ENCODE results near the gene COL5A1.

COL5A1 gene

DNA sequence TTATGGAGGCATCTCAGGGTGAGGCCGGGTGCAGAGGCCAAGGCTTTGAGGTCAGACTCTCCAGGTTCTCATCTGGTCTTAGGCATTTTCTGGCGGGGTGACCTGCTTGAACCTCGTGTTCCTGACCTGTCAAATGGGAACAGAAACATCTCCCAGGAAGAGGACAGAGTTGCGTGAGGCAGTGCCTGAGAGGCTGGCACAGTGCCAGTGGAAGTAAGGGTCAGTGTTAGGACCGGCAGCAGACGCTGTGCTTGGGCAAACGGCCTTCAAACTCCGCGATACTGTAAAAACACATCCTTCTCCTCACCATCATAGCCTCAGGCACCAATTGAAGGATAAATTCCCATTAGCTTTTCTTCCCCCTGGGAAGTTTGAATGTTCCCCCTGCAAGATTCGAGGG, 183.4 kb downstream of the COL5A1 start:
- no peak for DNase-seq

DNA sequence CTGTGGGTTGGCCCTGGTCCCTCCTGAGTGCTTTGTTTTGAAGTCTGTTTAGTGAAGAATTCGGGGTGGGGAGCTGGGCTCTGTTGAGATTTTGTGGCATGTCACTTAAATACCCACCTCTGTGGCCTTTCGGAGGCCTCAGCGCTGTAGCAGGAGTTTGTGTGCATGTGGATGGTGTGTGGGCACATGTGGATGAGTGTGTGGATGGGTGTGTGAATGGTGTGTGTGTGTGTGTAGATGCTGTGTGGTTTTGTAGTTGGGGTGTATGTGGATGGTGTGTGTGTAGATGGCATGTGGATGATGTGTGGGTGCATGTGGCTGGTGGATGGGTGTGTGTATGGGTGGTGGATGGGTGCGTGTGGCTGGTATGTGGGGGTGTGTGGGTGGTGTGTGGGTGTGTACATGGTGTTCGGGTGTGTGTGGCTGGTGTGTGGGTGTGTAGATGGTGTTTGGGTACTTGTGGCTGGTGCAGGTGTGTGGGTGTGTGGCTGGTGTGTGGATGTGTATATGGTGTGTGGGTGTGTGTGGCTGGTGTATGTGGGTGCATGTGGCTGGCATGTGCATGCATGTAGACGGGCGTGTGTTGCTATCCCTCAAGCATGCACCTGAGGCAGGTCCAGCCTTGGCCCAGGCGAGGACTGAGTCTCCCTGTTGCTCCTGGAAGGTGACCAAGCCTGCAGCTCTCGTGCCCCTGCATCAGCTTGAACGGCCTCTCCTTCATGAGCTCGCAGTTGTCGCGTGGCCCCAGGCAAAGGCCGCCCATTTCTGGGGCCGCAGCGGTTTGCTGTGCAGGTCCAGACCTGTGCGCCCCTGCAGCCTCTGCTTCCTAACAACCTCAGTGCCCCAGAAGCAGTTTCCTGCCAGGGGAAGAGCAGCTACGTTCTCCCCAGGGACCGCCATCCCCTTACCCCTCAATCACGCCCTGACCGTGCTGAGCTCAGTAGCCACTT, 185.0 kb downstream of the COL5A1 start:
- no peak for DNase-seq

DNA sequence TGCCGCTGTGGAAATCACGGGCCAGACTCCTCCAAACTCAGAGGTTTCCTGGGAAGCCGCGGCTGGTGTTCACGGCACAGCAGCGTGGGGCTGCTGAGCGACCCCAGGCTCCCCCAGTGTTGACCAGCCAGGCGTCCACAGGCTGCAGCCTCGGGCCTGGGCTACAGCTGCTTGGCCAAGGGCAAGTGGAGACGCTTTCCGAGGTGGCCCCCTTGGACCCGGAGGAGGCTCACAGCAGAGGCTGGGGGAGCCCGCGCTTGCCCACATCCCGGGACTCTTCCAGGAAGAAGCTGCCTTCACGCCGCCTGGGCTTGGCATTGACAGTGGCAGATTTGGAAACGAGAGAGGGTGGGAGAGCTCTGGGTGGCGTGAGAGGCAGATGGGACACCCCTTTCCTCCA, 186.0 kb downstream of the COL5A1 start:
- no peak for DNase-seq

DNA sequence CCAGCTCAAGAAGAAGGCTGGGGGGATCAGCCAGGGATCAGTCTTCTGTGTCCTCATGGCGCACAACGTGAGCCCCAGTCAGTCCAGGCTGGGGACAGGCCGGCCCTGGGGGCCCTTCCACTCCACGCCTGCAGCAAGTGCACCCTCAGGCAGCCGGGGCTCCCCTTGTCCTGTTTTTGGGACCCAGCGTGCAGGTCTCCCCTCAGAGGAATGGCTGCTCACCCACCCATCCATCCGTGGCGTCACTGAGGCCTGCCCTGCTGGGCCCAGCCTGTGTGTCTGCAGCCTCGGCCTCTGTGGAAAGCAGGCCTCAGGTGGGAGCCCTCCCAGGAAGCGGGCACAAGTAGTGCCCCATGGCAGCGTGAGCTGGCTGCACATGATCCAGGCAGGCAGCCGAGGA, 186.4 kb downstream of the COL5A1 start:
- DNase-seq: no peak

DNA sequence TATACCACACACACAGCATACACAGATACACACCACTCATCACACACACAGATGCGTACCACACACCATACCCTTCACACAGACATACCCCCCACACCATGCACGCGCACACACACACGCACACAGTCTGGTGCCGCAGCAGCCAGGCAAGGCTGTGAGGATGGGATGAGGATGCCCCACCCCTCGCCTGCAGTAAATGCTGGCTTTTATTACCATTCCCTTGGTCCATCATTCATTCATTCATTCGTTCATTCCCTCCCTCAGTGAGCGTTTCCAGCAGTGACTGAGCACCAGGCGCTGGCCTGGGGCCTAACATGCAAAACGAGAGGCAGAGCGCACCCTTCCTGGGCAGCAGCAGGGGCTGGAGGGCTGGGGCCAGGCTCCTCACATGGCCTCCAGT, 187.3 kb downstream of the COL5A1 start:
- DNase-seq: no peak

DNA sequence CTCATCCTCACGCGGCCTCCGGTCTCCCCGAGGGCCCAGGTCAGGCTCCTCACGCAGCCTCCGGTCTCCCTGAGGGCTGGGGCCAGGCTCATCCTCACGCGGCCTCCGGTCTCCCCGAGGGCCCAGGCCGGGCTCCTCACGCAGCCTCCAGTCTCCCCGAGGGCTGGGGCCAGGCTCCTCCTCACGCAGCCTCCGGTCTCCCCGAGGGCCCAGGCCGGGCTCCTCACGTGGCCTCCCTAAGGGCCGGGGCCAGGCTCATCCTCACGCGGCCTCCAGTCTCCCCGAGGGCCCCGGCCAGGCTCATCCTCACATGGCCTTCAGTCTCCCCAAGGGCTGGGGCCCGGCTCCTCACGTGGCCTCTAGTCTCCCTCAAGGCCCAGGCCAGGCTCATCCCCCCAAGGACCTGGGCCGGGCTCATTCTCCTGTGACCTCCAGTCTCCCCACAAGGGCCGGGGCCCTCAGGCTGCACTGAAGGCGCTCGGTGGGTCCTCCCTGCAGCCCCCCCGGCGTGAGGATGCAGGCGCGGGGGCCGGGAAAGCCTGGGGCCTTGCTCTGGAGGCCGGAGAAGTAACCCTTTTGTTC, 187.8 kb downstream of the COL5A1 start:
- DNase-seq: no peak

DNA sequence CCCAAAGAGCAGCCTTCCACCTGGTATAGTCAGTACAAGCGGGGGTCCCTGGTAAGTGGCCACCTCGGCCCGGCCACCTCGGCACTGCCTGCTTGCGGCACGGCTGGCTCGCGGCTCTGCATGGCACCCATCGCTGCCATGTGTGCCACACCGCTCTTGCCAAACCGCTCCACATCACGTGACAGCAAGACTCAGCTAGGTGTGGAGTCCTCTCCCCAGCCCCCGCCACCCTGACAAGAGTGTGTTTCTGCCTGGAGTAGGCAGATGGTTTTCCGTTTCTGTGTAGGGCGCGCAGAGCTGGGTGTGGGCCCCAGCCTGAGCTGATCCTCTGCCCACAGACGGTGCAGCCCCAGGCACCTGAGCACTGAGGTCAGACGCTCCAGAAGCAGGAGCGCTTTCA, 188.5 kb downstream of the COL5A1 start:
- no peak for DNase-seq

DNA sequence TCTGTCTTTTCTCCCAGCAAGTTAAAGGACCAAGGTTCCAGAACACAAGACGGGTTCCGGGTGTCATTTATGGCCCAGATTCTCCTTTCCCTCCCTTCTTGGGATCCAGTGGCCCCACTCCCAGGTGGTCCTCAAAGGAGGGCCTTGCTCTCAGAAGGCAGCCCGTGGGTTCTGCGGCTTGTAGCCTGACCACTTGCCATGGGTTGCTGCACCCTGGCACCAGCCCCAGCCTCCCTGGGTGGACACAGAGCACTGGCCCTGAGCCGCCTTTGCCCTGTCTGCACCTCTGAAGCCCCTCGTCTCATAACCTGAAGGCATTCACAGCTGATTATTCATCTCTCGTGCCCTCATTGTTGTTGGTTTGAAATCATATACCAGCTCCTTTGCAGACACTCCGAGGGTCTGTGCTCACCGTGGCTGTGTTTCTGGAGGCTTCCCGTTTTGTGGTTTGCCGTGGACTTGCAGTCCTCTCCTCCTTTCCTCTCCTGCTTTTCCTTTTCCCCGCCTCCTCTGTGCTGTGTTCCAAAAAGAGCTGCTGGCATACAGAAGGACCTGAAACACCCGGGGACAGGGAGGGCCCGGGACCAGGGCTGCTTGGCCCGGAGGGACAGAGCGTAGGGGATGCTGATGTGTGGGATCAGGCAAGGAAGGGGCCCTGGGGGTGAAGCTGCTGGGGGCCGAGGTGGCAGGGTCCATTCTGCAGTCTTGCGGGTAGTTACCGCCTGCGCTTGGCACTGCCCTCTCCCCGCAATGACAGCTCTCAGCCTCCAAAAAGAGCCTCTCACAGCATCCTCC, 189.5 kb downstream of the COL5A1 start:
- no peak for DNase-seq

DNA sequence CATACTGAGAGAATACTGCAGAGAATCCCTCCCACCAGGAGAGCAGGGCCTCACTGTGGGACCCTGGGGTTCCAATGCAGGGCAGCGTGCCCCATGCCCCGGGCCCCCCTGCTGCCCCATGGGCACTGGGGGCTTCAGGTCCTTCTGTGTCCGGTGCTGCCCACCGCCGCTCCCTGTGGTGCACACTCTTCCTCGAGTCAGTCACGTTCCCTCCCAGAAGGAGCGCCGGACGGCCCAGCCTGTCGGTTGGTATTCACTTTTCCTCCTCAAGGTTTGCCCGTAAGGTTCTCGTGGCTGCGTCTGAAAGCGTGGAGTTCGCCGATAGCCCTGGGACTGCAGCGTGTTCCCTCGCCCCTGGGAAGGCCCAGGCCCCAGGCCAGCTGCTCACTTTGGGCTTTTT, 190.9 kb downstream of the COL5A1 start:
- DNase-seq: no peak

DNA sequence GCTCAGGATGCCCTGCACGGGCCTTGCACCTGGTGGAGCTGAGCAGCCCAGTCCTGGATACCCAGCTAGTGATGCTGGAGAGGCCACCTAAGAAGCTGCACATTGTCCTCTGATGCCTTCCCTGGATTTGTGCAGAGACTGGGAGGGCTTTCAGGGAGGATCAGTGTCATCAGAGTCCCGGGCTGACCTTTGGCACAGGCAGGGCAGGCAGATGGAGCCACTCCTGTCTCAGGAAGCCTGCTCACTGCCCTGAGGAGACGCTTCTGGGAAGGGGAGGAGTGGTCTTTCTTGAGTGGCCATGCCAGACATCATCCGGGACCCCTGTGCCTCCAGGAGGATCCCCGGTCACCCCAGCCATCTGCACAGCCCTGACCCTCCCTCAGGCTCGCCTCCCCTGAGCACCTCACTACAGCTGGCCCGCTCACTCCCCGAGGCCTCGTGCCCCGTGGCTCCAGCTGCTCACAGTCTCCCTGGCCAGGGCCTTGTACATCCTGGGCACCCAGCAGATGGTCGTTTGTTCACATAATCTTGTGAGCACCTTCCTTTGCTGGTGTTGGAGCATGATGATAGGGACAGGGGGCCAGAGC, 191.8 kb downstream of the COL5A1 start:
- no peak for DNase-seq

DNA sequence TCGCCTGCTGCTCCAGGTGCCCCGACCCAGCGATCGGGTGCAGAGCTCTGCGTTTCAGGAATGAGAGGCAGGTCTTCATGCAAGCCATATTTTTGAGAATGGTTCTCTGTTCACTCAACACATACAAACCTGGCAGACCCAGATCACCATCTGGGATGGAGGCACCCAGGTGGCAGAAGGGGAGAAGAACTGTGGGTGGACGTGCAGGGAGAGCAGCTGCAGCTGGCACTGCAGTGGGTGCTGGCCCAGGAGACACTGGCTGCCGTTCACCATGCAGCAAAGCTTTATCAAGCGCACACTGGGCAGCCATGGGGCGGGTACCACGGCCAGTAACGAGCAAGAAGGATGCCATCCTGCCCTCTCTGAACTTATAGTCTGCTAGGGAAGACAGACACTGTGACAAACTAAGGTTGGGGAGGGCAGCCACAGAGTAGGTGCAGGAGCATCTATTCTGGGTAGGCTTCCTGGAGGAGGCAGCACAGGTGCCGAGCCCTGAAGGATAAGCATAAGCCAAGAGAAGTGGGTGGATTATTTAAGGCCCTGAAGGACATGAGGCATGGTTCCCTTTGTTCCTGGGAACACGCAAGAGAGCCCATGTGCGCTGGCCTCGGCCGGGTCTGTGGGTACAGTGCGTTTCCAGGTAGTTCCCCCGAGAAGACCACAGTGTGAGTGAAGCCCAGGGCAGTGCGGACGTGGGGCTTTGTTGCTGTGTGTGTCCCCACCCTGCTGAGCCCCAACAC, 192.8 kb downstream of the COL5A1 start:
- no peak for DNase-seq

DNA sequence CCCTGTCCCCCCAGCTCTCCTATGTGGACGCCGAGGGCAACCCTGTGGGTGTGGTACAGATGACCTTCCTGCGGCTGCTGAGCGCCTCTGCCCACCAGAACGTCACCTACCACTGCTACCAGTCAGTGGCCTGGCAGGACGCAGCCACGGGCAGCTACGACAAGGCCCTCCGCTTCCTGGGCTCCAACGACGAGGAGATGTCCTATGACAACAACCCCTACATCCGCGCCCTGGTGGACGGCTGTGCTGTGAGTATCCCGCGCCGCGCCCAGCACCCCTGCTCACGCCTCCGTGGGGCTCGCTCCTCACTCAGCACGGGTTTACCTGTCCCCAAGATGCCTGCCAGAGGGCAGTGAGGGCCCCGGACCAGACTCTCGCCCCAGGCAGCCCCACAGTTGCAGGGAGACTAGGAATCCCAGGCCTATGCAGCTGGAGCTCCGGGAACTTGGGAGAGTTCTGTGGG, 193.4 kb downstream of the COL5A1 start:
- no peak for DNase-seq

DNA sequence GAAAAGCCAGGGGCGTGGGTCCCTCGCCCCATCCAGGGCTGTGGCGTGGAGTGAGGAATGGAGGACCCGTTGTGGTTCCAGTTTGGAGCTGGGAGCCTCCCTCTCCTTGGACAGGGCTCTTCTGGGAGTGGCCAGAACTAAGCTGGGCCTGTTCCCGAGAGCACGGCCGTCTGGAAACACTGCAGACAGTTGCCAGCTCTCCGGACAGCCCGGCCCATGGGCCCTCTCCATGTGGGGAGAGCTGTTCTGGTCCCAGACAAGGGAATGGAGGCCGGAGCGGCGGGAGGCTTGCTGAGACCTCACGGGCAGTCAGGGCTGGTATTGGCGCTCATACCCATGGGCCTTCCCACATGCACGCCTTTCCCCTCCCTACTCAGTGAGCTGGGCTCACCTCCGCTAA, 193.8 kb downstream of the COL5A1 start:
- DNase-seq: no peak

DNA sequence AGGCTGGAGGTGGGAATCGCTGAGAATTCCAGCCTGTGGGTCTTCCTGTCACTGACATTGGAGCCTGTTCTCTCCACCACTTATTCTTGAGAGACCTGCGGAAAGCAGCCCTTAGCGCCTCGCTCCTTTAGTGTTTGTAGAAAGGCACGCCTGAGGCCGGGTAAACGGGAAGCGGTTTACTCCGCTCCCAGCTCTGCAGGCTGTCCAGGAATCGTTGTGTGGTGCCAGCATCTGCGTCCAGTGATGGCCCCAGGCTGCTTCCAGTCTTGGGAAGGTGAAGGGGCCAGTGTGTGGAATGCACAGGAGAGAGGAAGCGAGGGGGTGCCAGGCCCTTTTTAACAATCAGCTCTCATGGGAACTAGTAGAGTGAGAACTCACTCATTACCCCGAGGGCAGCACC, 194.4 kb downstream of the COL5A1 start:
- no peak for DNase-seq

DNA sequence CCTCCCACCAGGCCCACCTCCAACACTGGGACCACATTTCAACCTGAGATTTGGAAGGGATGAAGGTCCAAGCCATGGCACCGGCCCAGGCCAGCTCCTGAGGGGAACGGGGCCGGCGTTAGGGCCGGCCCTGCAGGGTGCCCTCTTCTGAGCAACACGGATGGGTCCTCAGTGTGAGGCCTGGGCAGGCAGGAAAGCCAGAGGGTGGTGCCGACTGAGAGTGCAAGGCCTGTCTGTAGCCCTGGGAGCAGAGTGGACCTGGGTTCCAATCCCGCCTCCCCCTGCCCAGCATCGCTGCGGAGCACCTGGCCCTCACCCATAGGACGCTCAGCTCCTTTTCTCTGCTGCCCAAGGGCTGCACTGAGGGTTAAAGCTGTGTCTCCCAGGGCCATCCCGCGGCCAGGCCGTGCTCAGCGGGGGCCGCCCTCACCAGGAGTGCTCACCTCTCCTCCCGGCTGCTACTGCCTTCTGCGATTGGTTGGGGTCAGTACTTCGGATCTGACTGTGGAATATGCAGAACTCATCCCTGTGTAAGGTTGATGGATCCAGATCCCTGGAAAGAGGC, 194.9 kb downstream of the COL5A1 start:
- DNase-seq: no peak

DNA sequence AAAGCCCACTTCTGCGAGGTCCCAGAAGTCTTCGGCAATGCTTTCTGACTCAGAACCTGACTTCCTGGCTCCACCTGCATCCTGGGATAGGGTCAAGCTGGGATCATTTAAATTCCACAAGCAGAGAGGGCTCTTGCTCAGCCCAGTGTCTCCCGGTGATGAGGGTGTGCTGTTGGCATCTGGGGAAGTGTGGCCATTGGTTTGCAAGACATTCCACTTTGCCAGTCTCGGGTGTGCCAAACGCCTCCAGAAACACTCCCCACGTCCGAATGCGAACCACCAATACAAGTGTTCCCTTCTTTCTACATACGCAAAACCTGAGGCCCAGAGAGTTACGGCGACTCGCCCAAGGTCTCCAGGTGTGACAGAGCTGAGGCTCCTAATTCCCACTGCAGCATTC, 195.9 kb downstream of the COL5A1 start:
- no peak for DNase-seq

DNA sequence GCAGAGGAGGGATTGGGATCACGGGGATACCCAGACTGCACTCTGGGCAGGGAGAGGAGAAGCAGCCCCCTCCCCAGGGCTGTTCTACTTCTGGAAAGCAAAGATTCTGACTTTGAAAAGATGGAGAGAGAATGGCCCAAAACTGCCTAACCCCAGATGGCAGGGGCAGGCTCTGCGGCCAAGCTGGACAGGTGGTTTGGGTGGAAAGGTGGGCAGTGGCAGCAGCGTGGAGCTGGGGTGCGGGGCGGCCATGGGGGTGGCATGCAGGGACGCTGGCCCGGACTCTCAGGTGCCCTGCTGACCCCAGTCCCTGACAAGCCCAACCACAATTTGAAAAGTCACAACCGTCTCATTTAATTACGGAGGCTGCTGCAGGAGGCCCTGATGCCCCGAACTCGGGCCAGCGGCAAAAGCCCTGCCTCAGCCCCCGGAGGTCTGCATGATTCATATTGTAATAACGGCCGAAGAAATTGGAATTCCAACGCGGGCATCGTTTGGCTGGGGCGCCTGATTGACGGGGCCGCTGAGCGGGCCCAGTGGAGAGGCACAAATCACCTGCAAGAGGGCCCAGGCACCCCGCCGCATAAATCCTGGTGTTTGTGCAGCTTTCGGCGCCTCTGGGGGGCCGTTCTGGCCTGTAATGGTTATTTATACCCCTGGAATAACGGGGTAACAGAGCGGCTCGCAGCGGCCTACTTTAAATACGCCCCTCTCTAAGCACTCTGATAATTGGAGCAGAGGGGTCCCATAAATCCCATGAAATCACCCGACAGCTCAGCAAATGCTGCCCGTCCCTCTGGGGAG, 197.2 kb downstream of the COL5A1 start:
- no peak for DNase-seq

DNA sequence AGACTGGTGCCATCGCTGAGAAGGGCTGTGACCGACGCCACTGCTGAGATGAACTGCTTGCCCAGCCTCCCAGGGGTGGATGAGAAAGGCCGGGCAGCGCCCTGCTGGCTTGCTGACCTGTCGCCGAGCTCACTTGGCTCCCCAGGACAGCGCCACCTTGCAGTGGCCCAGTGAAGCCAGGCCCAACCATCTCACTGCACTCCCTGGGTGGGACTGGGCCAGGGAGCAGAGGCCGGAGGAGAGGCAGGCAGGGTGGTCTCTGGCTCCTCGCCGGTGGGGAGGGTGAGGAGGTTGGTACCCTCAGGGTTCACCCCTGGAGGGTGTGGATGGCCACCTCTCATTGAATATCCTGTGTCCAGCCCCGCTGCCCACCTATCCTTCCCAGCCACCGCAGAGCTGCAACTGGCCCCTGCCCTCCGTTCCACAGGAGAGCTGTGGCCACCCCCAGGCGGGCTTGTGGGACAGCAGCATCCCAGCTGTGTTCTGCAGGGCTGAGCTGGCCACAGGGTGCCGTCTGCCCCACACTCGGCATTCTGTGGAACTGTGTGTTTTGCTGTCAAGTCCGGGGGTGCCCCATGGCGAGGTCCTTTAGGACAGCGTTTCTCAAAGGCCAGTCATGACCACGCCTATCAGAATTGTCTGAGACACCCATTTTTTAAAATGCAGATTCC, 198.0 kb downstream of the COL5A1 start:
- no peak for DNase-seq

DNA sequence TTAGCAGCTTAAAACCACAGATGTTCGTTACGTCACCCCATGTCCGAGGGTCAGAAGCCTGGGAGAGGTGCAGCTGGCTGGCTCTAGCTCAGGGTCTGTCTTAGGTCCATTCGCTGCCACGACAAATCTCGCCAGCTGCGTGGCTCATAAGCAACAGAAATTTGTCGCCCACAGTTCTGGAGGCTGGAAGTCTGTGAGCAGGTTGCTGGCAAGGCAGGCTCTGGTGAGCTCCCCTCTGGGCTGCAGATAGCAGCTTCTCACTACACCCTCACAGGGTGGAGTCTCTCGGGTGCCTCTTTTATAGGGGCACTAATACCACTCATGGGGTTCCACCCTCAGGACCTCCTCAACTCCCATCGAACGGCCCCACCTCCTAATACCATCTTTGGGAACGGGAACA, 198.9 kb downstream of the COL5A1 start:
- no peak for DNase-seq

DNA sequence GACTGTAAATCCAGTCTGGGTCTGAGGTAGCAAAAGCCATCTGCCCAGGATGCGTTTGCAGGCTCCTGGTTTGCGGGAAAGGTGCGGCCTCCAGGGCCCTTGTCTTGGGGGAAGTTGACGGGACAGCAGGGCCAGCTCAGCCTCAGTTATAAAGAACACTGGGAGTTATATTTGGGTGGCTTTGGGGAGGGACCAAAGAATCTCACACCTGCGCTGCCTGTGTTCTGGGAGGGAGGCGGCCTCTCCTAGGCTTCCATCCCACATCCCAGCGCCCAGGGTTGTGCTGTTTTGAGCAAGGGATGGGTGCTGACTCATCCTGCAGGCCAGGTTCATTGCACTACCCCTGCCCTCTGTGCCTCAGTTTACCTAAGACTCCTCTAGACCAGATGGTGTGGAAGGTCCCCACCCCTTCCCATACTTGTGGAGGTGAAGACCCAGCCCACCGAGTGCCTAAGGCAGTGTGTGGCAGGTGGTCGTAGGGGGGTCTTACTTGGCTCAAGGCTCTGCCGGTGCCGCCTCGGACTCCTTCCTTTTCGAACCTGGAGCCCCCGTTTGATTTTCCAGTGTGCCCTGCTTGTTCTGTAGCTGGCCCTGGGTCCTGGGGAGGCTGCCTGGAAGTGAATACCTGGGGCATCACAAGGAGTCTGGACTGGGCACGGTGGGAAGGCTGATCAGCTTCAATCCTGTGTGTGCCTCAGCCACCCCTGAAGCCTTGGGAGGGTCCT, 199.7 kb downstream of the COL5A1 start:
- no peak for DNase-seq

Data from NK-92 treated with Interleukin-12 subunit alpha and Interleukin-12 subunit beta, amount 100 ng/mL, for 24 hours (cell line).